Measurements from ENCODE around the gene RSL24D1.
"Not testable (repeated sequence)": the region's sequence is repeated elsewhere in the genome, so short reads cannot be mapped to it uniquely, and the experiment has no call there.

RSL24D1 gene

DNA sequence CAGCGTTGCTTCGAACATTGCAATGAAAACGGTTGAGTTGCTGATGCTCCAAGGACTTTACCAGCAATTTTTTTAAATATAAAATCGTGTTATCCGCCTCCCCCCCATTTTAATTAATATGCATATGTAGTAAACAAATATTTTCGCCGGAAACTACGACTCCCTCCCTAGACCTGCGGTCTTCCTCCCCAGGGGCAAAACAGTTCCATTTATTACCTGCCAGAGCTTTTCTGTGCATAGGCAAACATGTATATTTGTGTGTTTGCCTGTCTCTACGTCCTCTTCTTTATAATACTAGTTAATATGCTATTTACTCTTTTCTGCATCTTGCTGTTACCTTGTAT is 593 bp upstream of the RSL24D1 start:
- TF ChIP-seq JUND (IDR thresholded peaks at IDR 0.05; ENCODE audit: low read depth) = no peak
- in situ Hi-C loops (cut with HindIII; ENCODE audit: low pct_unique_long_range_greater_than_20kb, low sequenced_read_pairs) = no loop called here
- DNase-seq (ENCODE audit: low read depth in 1 of 2, low spot score in 1 of 2) = no peak

- in situ Hi-C loops (cut with HindIII; ENCODE audit: low pct_unique_long_range_greater_than_20kb, low sequenced_read_pairs) = no loop called here
- TF ChIP-seq JUND (IDR thresholded peaks at IDR 0.05; ENCODE audit: low read depth) = no peak
- DNase-seq (ENCODE audit: low read depth in 1 of 2, low spot score in 1 of 2) = peak in 1 of 2 experiments; percentile 2
Observed at GRCh38 chr15:55195996-55196395, 745 bp downstream of the RSL24D1 start.

DNA sequence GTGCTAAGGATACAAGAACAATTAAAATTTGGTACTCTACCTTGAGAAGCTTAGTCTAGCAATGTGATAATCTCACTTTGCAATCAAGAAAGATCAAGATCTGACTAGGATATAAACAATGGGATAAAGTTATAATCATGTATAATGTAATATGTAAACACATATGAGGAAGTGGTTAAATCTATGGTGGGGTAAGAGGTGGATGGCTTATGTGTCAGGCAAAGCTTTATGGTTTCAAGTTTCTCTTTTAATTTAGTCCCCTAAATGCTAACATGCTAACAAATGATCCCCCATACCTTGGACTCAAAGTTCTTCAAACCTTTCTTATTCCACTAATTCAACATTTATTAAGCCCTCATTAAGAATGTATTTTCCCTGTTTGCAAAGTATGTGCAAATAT is 2.5 kb downstream of the RSL24D1 start:
- DNase-seq (ENCODE audit: low read depth in 1 of 2, low spot score in 1 of 2) = no peak
- in situ Hi-C loops (cut with HindIII; ENCODE audit: low pct_unique_long_range_greater_than_20kb, low sequenced_read_pairs) = no loop called here
- TF ChIP-seq JUND (IDR thresholded peaks at IDR 0.05; ENCODE audit: low read depth) = no peak

GRCh38 chr15:55186331-55186730 is 10.4 kb downstream of the RSL24D1 start:
- no peak for DNase-seq (ENCODE audit: low read depth in 1 of 2, low spot score in 1 of 2)
- in situ Hi-C loops (cut with HindIII; ENCODE audit: low pct_unique_long_range_greater_than_20kb, low sequenced_read_pairs) = no loop called here
- no peak for TF ChIP-seq JUND (IDR thresholded peaks at IDR 0.05; ENCODE audit: low read depth)

DNA sequence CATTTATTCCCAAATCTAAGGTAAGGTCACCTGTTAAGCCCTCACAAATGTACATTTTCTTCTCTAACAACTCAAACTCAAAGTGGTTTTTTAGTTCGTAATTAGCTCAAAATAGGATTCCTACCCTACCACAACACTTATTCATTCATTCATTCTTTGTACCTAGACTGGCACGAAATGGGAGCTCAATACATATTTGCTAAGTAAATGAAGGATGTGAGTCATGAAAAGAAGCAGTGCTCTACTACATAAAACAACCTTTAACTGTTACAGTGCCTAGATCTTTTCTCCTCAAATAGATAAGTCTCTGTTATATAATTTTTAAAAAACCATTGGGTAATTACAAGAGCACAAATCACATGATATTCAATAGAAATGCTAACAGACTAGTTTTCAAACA is 13.1 kb downstream of the RSL24D1 start:
- in situ Hi-C loops (cut with HindIII; ENCODE audit: low pct_unique_long_range_greater_than_20kb, low sequenced_read_pairs) = no loop called here
- no peak for DNase-seq (ENCODE audit: low read depth in 1 of 2, low spot score in 1 of 2)
- no peak for TF ChIP-seq JUND (IDR thresholded peaks at IDR 0.05; ENCODE audit: low read depth)

DNA sequence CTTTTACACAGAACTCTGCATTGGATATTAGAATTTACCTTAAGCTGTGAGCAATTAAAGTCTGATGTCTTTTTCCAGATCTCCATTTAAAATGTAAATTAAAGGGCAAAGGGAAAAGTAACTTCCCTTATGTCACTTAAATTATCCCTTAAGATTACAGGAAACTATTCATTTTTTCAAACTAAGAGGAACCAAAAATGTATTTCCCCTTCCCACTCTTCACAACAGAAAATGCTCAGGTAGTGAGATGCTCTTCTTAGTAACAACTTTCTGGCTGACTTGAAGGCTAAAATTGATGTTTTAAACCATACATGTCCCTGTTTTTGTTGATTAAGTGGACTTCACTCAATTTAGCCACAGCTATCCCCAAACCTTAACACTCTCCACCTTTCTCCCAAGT is 17.6 kb downstream of the RSL24D1 start:
- in situ Hi-C loops (cut with HindIII; ENCODE audit: low pct_unique_long_range_greater_than_20kb, low sequenced_read_pairs) = no loop called here
- no peak for DNase-seq (ENCODE audit: low read depth in 1 of 2, low spot score in 1 of 2)
- TF ChIP-seq JUND (IDR thresholded peaks at IDR 0.05; ENCODE audit: low read depth) = no peak

DNA sequence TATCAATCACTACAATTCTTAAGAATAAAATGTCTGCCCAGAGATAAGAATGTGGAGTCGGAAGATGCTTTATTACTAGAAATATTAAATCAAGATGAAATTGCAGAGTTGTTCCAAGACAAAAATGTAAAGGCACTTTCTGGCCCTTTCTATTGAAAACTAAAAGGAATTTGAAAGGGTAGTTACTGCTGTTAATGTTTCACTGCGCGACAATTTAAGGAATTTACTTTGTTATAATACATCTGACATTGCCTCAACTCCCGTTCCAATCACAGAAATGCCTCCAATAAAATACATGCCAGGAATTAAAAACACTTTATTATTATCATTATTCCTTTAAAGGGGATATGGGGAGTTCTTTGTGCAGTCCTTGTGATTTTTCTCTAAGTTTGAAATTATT is 26.4 kb downstream of the RSL24D1 start:
- no peak for TF ChIP-seq JUND (IDR thresholded peaks at IDR 0.05; ENCODE audit: low read depth)
- DNase-seq (ENCODE audit: low read depth in 1 of 2, low spot score in 1 of 2) = no peak
- in situ Hi-C loops (cut with HindIII; ENCODE audit: low pct_unique_long_range_greater_than_20kb, low sequenced_read_pairs) = no loop called here

DNA sequence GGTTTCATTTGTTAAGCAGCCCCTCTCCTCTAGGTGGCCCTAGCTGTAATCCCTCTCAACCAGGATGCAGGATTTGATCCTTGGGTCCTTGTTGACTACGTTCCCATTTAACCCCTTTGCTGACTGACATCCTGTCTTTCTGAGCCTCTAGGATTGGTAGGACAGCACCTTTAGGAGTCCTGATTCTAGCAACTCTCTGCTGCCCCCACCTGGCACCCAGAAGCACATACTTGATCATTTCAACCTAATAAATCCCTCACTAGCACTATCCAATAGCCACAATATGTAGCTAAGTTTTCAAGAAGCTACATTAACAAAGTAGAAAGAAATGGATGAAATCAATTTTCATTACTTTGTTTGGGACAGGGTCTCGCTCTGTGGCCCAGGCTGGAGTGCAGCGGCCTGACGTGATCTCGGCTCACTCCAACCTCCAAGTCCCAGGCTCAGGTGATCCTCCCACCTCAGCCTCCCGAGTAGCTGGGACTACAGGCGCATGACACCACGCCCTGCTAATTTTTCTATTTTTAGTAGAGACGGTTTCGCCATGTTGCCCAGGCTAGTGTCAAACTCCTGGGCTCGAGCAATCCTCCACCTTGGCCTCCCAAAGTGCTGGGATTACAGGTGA is 28.3 kb downstream of the RSL24D1 start:
- TF ChIP-seq JUND (IDR thresholded peaks at IDR 0.05; ENCODE audit: low read depth) = no peak
- peak; percentile 56 to 83 for DNase-seq (ENCODE audit: low read depth in 1 of 2, low spot score in 1 of 2)
- in situ Hi-C loops (cut with HindIII; ENCODE audit: low pct_unique_long_range_greater_than_20kb, low sequenced_read_pairs) = no loop called here

- in situ Hi-C loops (cut with HindIII; ENCODE audit: low pct_unique_long_range_greater_than_20kb, low sequenced_read_pairs) = no loop called here
- no peak for TF ChIP-seq JUND (IDR thresholded peaks at IDR 0.05; ENCODE audit: low read depth)
- DNase-seq (ENCODE audit: low read depth in 1 of 2, low spot score in 1 of 2) = no peak
Observed at GRCh38 chr15:55164284-55164683, 32.5 kb downstream of the RSL24D1 start.

- no peak for TF ChIP-seq JUND (IDR thresholded peaks at IDR 0.05; ENCODE audit: low read depth)
- in situ Hi-C loops (cut with HindIII; ENCODE audit: low pct_unique_long_range_greater_than_20kb, low sequenced_read_pairs) = no loop called here
- DNase-seq (ENCODE audit: low read depth in 1 of 2, low spot score in 1 of 2) = no peak
Observed at GRCh38 chr15:55151631-55152030, 45.1 kb downstream of the RSL24D1 start.

DNA sequence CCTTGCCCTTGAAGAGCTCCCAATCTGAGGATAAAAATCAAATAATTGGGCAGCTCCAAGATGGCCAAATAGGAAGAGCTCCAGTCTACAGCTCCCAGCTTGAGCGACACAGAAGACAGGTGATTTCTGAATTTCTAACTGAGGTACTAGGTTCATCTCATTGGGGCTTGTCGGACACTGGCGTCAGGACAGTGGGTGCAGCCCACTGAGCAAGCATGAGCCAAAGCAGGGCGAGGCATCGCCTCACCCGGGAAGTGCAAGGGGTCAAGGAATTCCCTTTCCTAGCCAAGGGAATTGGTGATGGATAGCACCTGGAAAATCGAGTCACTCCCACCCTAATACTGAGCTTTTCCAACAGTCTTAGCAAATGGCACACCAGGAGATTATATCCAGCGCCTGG is 53.6 kb downstream of the RSL24D1 start:
- in situ Hi-C loops (cut with HindIII; ENCODE audit: low pct_unique_long_range_greater_than_20kb, low sequenced_read_pairs); DNase-seq (ENCODE audit: low read depth in 1 of 2, low spot score in 1 of 2): not testable (repeated sequence)

DNA sequence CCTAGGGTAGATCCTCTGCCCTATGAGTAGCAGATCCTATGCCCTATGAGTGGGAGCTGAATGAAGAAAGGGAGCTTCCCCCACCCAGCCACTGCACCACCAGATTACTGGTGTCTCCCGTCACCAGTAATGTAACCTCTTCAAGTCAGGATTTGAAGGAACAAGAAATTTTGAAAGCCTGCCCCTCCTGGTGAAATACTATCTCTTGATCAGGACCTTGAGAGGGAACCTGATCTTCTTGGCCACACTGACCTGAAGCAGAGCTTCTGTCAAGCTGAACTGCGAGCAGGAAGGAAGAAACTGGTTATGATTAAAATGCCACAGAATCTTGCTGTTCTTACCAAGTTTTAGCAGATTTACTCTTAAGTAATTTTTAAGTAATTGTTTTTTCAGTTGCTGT is 62.8 kb downstream of the RSL24D1 start:
- TF ChIP-seq JUND (IDR thresholded peaks at IDR 0.05; ENCODE audit: low read depth) = no peak
- no peak for DNase-seq (ENCODE audit: low read depth in 1 of 2, low spot score in 1 of 2)
- in situ Hi-C loops (cut with HindIII; ENCODE audit: low pct_unique_long_range_greater_than_20kb, low sequenced_read_pairs) = no loop called here

- in situ Hi-C loops (cut with HindIII; ENCODE audit: low pct_unique_long_range_greater_than_20kb, low sequenced_read_pairs) = no loop called here
- no peak for TF ChIP-seq JUND (IDR thresholded peaks at IDR 0.05; ENCODE audit: low read depth)
Observed at GRCh38 chr15:55132672-55133071, 64.1 kb downstream of the RSL24D1 start.

More at GRCh38 chr15:55132672-55133071, 64.1 kb downstream of the RSL24D1 start:
- no peak for DNase-seq (ENCODE audit: low read depth in 1 of 2, low spot score in 1 of 2)
